ENCODE results near the gene TBC1D2. TPM values are rescaled to one million over a fixed set of nuclear protein-coding genes. Genes with fewer than 3 reads are reported as not detected.

TBC1D2 gene
- total and polyA plus RNA-seq, 2 of the 4 experiments (the other 2 are of a cell fraction) = 36.9 to 62.7 TPM

GRCh38 chr9:98185611-98186171, 69.8 kb downstream of the TBC1D2 start:
- H2BK20ac ChIP-seq (ENCODE audit: low read depth, low read length) = no peak overlapping the region
- WGBS, 2 experiments (ENCODE audit: extremely low coverage in 2 of 2, insufficient read length in 1 of 2) = 47% methylated on average over 2 of the region's 6 CpGs; no CpG with 5 or more reads in 1 of the 2 experiments
- CTCF ChIA-PET = no interaction called here

More at GRCh38 chr9:98185611-98186171, 69.8 kb downstream of the TBC1D2 start:
- in situ Hi-C loops (cut with MboI; ENCODE audit: low sequenced_read_pairs) (no loop called here), intact Hi-C loops (cut with micrococcal nuclease) (no loop called here), dilution Hi-C loops (cut with HindIII; ENCODE audit: low sequenced_read_pairs, unreplicated experiment) (no loop called here)
- Histone ChIP-seq H2AK5ac (ENCODE audit: low read depth, low read length) (no peak overlapping the region), H2BK5ac (ENCODE audit: low read depth, low read length, poor library complexity, severe bottlenecking) (no peak overlapping the region), H3K27ac (ENCODE audit: insufficient read depth, low read length) (no peak overlapping the region), H3K4me1 (ENCODE audit: control insufficient read depth, insufficient read depth, low read length) (no peaks in the 10 kb centered on the region), H3K4ac (ENCODE audit: low read depth, low read length) (no peak overlapping the region; the same call in 1 of the 2 replicates), H3K9ac (ENCODE audit: low read depth, low read length) (no peak overlapping the region), H3K23ac (ENCODE audit: low read depth, low read length) (no peak overlapping the region; the same call in 1 of the 2 replicates), H3K79me1 (ENCODE audit: low read depth in 1 of 2, low read length in 2 of 2) (no peaks in the 10 kb centered on the region), H3K4me2 (ENCODE audit: low read depth, low read length) (no peak overlapping the region), H4K91ac (ENCODE audit: insufficient read depth, low read depth, low read length) (no peak overlapping the region), H3K9me3 (ENCODE audit: control insufficient read depth, insufficient read depth, low read length) (no peaks in the 10 kb centered on the region), H4K5ac (ENCODE audit: low read depth, low read length) (no peak overlapping the region), H3K14ac (replicated peaks; ENCODE audit: low read depth, low read length) (no peak overlapping the region), H2AK9ac (replicated peaks; ENCODE audit: low read depth, low read length, poor library complexity) (no peak overlapping the region), H4K8ac (ENCODE audit: low read depth in 2 of 2, low read length in 2 of 2) (no peak overlapping the region), H3K36me3 (ENCODE audit: control insufficient read depth, insufficient read depth, low read length) (no peaks in the 10 kb centered on the region), H3K27me3 (ENCODE audit: control insufficient read depth, insufficient read depth, low read length) (peaks cover 3% of the 10 kb centered on the region; the same call in 1 of the 2 replicates), H3K18ac (ENCODE audit: low read depth, low read length) (no peak overlapping the region), H4K20me1 (ENCODE audit: insufficient read depth, low read length) (no peaks in the 10 kb centered on the region), H2AFZ (replicated peaks; ENCODE audit: low read length, poor library complexity) (no peak overlapping the region), H2BK15ac (ENCODE audit: low read depth, low read length) (no peak overlapping the region), H3K4me3 (ENCODE audit: insufficient read depth, low read depth, low read length) (no peak overlapping the region), H3K56ac (ENCODE audit: extremely low read depth, insufficient read depth, low read length) (no peak overlapping the region), H2BK120ac (ENCODE audit: low read depth, low read length) (no peak overlapping the region), H3K9me1 (ENCODE audit: insufficient read depth, low read length) (no peaks in the 10 kb centered on the region)
- TF ChIP-seq RAD21 (IDR thresholded peaks at IDR 0.05; ENCODE audit: low read length) = no peak
- TF ChIP-seq BHLHE40 (IDR thresholded peaks at IDR 0.05; ENCODE audit: low read depth, low read length) = no peak
- no peak for TF ChIP-seq POLR2A (IDR thresholded peaks at IDR 0.05; ENCODE audit: low read depth, low read length)
- no peak for TF ChIP-seq SMC3 (IDR thresholded peaks at IDR 0.05; ENCODE audit: low read depth, low read length)
- no peak for TF ChIP-seq RFX5 (IDR thresholded peaks at IDR 0.05; ENCODE audit: low read depth, low read length)
- TF ChIP-seq MAZ (IDR thresholded peaks at IDR 0.05; ENCODE audit: borderline replicate concordance, low read depth, low read length) = no peak
- no peak for TF ChIP-seq CHD1 (IDR thresholded peaks at IDR 0.05; ENCODE audit: low read depth, low read length)
- no peak for TF ChIP-seq CEBPB (IDR thresholded peaks at IDR 0.05; ENCODE audit: low read depth, low read length)
- no peak for TF ChIP-seq MXI1 (IDR thresholded peaks at IDR 0.05; ENCODE audit: borderline replicate concordance, low read depth, low read length)
- no peak for TF ChIP-seq ELK1 (IDR thresholded peaks at IDR 0.05; ENCODE audit: borderline replicate concordance, low read depth, low read length)
- no peak for TF ChIP-seq CTCF (conservative IDR thresholded peaks at IDR 0.05; ENCODE audit: low read depth, low read length)
- no peak for TF ChIP-seq NFE2L2 (IDR thresholded peaks at IDR 0.05; ENCODE audit: low read depth, low read length)
- TF ChIP-seq MAFK (IDR thresholded peaks at IDR 0.05; ENCODE audit: low read depth, low read length) = no peak
- no peak for TF ChIP-seq RCOR1 (IDR thresholded peaks at IDR 0.05; ENCODE audit: insufficient replicate concordance, low read length)
- no peak for TF ChIP-seq FOS (IDR thresholded peaks at IDR 0.05; ENCODE audit: low read depth, low read length)
- no peak for TF ChIP-seq USF2 (IDR thresholded peaks at IDR 0.05; ENCODE audit: low read depth, low read length)
- ATAC-seq (ENCODE audit: low read depth) (no peak), DNase-seq (no peak)
- POLR2A ChIA-PET (ENCODE audit: unreplicated experiment) = no interaction called here
- no TSS peak for BruUV-seq (replicated peaks)

Measured in IMR-90 (cell line).